GM12874 (cell line): Measurements from ENCODE around the gene UPF1.

Experiments
- CTCF ChIP-seq: IDR thresholded peaks from 2 replicates; pipeline ENCODE4 v1.5.1; 2011; ENCODE audit warnings: low read depth, mild to moderate bottlenecking, control low read depth, low read length, moderate library complexity; ENCODE audit not compliant: insufficient read depth

The UPF1 gene

GRCh38 chr19:18789422-18789869 is 42.3 kb upstream of the UPF1 start:
- TF ChIP-seq CTCF, result no peak

- no peak for TF ChIP-seq CTCF
These were observed 41.7 kb upstream of the UPF1 start for GRCh38 chr19:18789883-18790565.

GRCh38 chr19:18790566-18791314 is 41.0 kb upstream of the UPF1 start, which contains the start of gene COMP:
Gene COMP (minus strand): TSS chr19:18791305. CDS start chr19:18791269, 36 bp downstream.
- no peak for TF ChIP-seq CTCF

- TF ChIP-seq CTCF, result no peak
These were observed 40.5 kb upstream of the UPF1 start for GRCh38 chr19:18791315-18791678.

- no peak for TF ChIP-seq CTCF
These were observed 39.1 kb upstream of the UPF1 start for GRCh38 chr19:18792661-18793060.

- TF ChIP-seq CTCF, result no peak
These were observed 38.4 kb upstream of the UPF1 start for GRCh38 chr19:18793144-18794028.

GRCh38 chr19:18794029-18794313 is 37.8 kb upstream of the UPF1 start:
- no peak for TF ChIP-seq CTCF
